HG03469 (cell line): ENCODE data around the gene FAM227B.
"Not testable (repeated sequence)": the region's sequence is repeated elsewhere in the genome, so short reads cannot be mapped to it uniquely, and the experiment has no call there.

Experiments used
- ATAC-seq: cut with Tn5 transposase; IDR thresholded peaks from one replicate; pipeline ENCODE4 v1.9.1; 2021; ENCODE audit warnings: mild to moderate bottlenecking, moderate library complexity, moderate number of reproducible peaks; ENCODE audit not compliant: unreplicated experiment

FAM227B gene

DNA sequence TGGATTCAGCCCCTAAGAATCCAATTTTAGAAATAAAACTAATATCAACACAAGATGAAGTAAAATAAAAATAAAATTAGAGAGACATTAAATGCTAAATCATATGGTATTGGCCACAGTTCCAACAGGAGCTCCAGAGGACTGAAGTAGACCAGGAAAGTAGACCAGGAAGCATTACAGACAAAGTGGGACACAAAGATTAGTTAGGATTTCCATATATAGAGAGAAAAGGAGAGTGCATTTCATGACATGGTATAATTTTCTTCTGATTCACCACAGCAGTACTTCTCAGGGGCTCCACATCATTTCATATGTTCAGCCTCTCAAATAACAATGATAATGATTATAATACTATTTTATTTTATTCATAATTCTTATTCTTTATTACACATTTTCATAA lies 179.3 kb downstream of the FAM227B start:
- no peak for ATAC-seq

DNA sequence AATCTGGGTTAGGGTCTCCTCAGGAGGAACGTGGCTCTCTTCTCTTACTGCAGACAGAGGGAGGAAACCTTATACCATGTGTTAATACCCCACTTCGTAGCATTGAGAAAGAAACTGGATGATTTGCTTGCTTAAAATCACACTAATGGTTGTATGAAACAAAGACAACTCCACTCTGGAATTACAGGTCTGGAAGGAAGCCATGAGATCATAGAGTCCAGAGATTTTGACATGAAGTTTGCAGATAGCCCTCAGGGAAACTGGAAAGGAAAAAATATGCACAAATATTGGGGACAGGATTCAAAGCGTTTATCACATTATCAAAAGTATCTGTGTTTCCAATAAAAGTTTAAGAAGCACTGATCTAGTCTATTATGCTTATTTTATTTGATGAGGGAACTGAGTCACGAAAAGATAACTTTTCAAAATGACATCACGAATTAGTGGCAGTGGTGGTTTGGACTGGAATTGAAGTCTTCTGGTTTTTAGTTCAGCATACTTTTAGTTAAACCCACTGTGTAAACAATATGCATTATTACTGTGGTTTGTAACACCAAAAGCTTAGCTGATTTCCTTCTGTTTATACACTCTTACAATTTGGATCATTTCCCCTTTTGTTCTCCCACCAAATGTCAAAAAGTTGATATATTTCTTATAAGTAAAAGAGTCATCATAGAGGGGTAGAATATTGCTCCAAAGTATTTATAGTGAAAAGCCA lies 180.8 kb downstream of the FAM227B start:
- ATAC-seq, result no peak

DNA sequence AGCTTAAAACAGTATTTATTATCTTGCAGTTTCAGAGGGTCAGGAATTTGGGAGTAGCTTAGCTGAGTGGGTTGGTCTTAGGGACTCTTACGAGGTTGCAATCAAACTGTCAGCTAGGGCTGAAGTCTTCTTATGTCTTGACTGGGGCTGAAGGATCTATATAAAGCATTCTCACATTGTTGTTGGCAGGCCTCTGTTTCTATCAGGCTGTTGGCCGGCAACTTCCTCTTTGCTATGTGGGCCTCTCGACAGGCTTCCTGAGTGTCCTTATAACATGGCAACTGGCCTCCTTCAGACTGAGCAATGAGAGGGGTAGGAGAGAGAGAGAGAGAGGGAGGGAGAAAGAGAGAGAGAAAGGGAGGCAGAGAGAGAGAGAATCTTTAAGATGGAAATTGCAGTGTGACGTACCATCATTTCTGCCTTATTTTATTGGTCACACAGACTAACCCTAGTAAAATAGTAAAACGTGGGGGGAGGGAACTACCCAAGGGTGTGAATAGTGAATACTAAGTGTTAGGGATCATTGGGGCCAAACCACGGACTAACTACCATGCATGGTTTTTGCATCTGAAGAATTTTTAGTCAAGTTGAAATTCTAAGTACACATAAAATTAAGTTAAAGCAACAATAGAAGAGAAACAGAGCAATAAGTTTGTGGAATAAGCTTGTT lies 181.5 kb downstream of the FAM227B start:
- ATAC-seq, result peak; percentile 71

DNA sequence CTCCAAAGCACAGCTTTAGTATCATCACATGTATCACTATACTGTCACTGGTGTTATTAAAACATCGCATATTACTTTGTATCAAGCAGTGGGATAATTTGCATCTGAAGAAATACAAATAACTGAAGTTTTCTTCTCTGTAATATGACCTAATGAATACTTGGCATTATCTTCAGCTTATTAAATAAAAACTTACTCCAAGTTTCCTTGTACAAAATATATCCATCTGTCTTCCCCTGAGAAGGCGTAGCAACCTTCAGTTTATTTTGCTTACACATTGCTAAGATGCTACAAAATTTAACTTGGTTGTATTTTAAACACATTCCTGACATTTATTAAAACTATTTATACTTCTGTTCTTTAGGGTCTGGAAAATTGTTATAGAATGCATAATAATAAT lies 183.9 kb downstream of the FAM227B start:
- ATAC-seq, result no peak

DNA sequence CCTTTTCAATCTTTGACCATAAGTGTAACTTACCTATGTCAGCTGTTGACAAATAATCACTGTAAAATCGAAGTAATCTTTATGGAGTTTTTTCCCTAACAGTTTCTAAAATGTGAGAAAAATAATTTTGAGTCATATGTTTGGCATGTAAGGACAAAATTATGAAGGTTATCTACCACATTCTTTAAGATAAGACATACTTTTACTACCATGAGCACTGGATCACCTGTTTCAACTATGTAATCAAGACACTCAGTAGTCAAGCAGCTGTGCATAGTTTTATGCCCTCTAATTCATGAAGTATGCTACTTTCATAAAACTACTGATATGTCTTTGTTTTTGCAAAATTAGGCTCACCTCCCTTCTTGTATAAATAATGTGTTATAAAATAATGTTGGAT lies 185.4 kb downstream of the FAM227B start:
- ATAC-seq, result no peak

DNA sequence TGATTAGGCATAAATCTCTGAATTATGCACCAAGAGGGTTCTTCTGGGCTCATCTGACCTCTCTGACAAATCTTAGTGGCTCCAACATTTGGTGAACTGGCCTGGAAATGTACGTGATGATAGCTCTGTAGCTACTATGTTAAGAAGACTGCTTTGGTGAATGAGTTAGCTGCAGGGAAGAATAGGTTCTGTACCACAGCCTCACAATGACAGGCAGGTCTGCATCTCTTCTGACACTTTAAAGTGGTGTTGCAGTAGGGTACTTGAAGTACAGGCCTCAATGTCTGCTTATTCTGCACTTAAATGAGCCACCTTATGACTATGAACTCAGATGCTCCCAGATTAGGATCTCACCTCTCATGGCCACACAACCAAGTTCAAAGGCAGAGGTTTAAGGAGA lies 190.6 kb downstream of the FAM227B start:
- ATAC-seq, result no peak

DNA sequence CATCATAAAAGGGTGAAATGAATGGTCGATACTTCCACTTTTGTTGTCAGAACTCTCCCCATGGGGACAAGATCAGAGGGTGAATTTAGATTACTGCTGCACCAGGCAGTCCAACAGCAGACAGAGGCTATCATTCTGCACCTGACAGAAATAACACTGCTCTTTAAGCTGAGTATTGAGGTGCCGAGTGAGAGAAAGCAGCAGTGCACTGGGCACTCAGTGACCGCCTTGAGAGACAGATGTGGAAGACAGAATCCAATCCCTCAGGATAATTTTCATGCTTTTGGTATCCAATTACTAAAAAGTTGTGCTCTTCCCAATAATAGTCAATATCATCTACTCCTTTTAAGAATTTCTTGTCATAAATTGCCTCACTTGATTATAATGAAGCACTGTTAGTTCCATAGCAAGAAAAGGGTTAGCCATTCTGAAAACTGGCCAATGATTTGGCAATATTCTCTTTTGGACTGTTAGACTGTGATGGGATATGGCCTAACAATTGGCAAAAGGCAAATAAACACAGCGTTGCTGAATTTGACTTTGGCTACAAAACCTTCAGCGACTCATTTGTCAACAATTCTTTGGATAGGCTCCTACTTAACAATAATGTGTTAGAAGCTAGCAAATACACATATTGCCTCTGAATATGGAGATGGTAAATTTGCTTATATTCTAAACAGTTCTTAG lies 192.1 kb downstream of the FAM227B start:
- ATAC-seq, result no peak

DNA sequence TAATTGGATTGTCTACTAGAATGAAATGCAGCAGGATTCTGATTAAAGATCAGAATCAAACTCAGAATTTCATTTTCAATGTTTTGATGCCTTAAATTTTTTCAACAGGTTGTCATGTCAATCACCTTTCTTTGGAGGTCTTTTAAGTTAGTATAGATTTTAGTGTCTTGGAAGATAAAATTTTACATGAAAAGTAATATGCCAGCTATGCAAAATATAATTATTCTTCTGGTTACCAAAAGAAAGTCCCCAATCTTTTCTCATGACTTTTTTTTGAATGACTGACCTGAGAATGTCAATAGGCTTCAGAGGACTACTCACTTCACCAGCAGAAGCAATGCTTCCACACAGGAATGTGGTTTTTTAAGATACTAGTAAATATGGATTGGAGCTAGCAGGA lies 193.2 kb downstream of the FAM227B start:
- ATAC-seq, result no peak

DNA sequence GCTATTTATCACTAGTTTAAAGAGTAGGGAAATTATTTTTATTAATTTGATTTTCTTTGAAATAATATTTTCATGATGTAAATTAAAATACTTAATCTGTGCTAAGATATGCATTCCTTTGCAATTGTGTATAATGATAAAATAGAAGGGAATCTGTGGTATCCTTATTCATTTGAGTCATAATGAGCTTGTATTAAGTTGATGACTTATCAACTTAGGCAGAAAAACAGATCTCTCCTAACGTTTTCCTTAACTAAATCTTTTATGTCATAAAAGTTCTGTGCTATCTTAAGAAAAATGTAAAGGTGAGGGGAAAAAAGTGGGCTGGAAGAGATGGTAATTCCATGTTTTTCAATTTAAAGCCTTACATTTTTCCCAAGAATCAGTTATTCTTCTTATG lies 195.7 kb downstream of the FAM227B start:
- ATAC-seq, result no peak

DNA sequence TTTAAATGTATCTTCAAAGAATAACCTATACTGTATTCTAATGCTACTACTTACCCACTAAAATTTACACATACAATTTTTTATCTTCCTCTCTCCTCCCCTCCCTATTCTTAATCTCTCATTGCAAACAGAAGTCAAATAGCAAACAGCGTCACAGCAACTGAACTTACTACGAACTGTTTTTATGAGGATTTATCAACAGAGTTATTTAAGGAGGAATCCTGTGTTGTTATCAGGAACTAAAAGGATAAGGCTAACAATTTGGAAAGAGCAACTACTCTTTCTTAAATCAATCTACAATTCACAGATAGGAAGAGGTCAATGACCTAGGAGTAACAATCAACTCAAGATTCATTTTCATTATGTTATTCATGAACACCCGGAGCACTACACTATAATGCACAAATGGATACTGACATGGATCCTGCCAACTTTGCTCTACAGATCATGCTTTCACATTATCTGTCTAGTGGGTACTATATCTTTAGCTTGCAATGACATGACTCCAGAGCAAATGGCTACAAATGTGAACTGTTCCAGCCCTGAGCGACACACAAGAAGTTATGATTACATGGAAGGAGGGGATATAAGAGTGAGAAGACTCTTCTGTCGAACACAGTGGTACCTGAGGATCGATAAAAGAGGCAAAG lies 196.6 kb downstream of the FAM227B start:
- no peak for ATAC-seq

DNA sequence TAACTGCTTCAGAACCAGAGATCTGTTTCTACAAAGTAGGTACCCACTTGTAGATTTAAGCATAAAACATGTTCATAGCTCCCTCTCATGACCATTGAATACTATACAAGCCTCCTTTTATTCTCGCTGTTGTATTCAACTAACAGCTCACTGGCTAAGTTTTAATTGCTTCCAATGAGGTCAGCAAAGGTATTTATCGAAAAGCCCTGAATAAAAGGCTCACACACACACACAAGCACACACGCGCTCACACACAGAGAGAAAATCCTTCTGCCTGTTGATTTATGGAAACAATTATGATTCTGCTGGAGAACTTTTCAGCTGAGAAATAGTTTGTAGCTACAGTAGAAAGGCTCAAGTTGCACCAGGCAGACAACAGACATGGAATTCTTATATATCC lies 197.6 kb downstream of the FAM227B start, which contains the start of gene FGF7:
TSS of gene FGF7 (plus strand) at position 222 of the 400 bp plus-strand sequence. CDS start 1,056 bp downstream, outside the sequence.
- ATAC-seq, result no peak

DNA sequence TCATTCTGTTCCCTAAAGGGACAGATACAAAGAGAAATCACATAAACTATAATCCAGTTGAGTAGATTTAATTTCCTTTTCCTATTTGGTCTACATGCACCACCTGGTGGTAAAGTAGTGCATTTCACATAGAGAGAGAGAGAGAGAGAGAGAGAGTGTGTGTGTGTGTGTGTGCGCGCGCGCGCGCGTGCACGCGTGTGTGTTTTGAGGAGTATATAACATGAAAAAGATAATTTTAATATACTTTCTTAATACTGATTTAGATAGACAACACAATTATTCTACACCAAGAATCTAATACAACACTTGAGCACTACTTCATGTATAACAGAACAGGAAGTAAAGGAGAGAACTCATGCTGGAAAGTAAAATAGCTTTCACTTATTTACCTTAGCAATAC lies 198.6 kb downstream of the FAM227B start:
- ATAC-seq, result no peak

DNA sequence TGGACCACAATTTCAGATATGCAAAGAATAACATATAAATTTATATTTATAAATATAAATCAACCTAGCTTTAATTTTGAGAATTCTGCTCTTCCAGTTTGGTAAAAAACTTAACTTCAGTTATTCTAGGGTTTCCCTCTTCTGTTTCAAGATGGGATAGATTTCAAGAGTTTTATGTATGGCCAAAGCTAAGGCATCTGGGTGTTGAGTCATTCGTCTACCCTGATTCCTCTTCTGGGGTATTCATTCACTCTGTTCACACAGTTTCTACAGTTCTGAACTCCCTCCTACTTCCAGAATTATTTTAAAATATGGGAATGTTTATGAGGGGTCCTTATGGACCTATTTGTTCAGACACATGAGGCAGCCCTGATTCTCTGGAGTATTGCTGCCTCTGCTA lies 201.8 kb downstream of the FAM227B start:
- ATAC-seq, result no peak

DNA sequence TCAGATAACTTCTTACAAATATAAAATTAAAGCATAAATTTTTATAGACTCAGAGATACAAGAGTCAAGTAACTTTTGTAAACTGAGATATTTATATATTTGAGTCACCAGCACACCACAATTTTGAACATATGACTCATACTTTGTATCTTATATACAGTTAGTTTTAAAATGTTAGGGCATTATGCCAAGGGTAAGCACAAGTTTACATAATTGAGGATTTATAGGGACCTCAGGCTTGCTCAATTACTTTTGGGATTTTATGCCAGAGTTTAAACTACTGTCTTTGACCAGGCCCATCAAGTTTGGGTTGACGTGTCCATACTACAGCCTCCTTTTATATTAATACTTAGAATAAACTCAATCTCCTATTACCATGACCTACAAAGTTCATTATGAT lies 205.0 kb downstream of the FAM227B start:
- no peak for ATAC-seq

DNA sequence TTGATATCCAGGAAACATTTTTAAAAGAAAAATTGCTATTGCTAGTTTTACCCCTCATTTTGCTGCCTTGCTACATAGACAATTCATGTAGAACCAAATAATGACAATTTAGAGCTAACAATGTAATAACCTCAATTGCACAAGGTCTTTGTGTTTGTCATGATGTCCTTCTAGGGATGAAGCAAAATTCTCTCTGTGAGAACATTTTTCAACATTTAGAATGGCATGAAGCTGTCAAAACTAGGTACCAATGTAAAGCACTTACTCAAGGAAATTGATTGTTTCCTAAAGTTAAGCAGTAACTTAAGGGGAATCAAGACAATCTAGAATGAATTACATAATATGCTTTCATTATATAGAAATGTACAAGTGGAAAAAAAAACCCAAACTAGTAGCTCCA lies 205.5 kb downstream of the FAM227B start:
- no peak for ATAC-seq

DNA sequence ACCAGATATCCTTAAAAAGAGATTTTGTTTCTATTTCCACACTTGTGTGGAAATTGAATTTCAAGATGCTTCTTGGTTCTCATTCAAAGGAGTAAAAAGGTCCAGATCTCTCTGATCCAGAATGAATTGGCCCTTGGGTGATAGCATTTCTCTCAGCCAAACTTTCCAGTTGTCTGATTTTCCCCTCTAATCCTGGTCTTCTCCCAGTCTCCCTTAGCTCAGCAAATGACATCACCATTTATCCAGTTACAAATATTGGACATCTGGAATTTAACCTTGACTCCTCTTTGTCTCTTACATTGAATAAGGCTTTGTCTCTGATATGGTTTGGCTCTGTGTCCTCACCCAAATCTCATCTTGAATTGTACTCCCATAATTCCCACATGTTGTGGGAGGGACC lies 207.8 kb downstream of the FAM227B start:
- ATAC-seq, result no peak

DNA sequence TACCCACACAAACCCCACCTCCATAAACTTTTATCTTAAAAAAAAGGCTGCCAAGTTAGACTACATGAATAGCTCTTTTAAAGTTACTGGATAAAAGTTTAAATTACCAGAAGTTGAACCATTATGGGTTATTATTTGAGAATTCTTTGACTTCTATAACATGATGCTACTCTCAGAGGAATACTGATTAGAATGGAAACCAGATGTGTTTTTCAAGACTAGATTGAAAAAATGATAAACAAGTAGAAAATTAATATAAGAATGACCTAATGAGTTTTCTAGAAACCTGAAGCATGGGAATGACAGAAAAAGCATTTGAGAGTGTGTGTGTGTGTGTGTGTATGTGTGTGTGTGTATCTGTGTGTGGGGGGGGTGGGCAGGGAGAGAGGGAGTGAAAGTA lies 210.0 kb downstream of the FAM227B start:
- no peak for ATAC-seq

DNA sequence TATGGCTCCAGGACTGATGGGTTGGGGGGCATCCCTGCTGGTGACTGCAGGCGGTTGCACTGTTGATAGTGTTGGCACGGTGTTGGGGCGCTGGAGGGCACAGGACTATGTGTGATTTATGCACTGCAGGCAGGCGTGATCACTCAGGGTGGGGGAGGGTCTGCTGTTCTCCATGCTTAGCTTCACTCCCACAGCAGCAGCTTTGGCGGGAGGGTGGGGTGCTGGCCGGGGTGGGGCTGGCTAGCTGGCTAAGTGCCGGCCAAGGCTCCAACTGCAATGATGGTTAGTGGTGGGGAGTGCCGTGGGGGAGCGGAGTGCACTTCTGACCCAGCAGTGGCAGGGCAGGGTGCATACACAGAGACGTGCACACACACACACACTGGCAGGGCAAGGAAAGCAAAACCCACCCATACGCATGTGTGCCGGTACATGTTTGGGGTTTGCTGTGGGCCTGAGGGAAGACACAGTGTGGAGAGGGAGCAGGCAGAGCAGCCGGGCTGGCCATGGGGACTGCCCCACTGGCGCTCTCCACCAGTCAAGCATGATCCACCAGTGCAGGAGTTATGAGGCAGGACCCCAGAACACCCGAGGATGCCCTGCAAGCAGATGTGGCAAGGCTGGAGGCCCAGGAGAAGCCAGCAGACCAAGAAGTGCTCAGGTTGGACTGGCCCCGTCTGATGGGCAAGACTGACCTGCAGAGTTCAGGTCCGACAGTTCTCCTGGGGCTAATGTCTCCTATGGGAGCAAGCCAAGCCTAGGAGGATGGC lies 214.1 kb downstream of the FAM227B start:
- ATAC-seq, result no peak

DNA sequence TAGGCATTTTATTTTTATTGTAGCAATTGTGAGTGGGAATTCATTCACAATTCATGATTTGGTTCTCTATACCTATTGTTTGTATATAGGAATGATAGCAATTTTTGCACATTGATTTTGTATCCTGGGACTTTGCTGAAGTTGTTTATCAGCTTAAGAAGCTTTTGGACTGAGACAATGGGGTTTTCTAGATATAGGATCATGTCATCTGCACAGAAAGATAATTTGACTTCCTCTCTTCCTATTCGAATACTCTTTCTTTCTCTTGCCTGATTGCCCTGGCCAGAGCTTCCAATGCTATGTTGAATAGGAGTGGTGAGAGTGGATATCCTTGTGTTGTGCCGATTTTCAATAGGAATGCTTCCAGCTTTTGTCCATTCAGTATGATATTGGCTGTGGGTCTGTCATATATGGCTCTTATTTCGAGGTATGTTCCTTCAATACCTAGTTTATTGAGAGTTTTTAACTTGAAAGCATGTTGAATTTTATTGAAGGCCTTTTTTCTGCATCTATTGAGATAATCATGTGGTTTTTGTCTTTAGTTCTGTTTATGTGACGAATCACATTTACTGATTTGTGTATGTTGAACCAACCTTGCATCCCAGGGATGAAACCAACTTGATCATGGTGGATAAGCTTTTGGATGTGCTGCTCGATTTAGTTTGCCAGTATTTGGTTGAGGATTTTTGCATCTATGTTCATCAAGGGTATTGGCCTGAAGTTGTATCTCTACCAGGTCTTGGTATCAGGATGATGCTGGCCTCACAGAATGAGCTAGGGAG lies 217.9 kb downstream of the FAM227B start:
- not testable (repeated sequence) for ATAC-seq

DNA sequence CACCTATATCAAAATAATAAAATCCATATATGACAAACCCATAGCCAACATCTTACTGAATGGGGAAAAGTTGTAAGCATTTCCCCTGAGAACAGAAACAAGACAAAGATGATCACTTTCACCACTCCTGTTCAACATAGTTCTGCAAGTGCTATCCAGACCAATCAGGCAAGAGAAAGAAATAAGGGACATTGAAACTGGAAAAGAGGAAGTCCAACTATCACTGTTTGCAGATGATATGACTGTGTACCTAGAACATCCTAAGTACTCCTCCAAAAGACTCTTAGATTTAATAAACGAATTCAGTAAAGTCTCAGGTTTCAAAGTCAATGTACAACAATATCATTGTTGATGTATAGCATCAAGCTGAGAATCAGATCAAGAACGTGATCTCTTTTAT lies 233.1 kb downstream of the FAM227B start:
- ATAC-seq, result no peak
